HepG2 (cell line): Measurements from ENCODE around the gene TMEM117. TPM values are rescaled to one million over a fixed set of nuclear protein-coding genes. Genes with fewer than 3 reads are reported as not detected.

ENCODE experiments used
- ATAC-seq: fragments of 200-7000 bp; cut with Tn5 transposase; 3 replicates; pipeline ENCODE4 v1.9.1; 2020; ENCODE audit warnings: mild to moderate bottlenecking, moderate library complexity
- BruUV-seq: library from RNA; stranded (reverse); fragments of 400-500 nt; replicated peaks from 2 replicates; lab custom pipeline; 2021; lab: Mats Ljungman, UMichigan
- CTCF ChIA-PET: fragments of 300-600 bp; formaldehyde crosslinking; extraction: SDS; loops from one replicate; lab custom pipeline; 2021; ENCODE audit warnings: low total read pairs, inconsistent platforms, low intra/inter-chr PET ratio; lab: Yijun Ruan, JAX
- POLR2A ChIA-PET: fragments of 350-600 bp; sonication (Branson Sonifier 250); formaldehyde crosslinking; loops from one replicate; lab custom pipeline; 2020; ENCODE audit warnings: antibody characterized with exemption, inconsistent platforms; lab: Yijun Ruan, JAX
- DNase-seq: peaks from one replicate; pipeline ENCODE4 v3.0.0-alpha.2; 2015; ENCODE audit warnings: low spot score
- FAIRE-seq: peaks from 3 replicates; lab custom pipeline; 2011; peaks lifted over from hg19 to GRCh38; lab: Jason Lieb, UNC
- H2AFZ ChIP-seq: one replicate; pipeline ENCODE4 v1.6.1; 2011; ENCODE audit warnings: low read length, inconsistent platforms
- H3K27ac ChIP-seq: fragments of 300-600 bp; 3 replicates; pipeline ENCODE4 v1.8.0; 2011; ENCODE audit warnings: mixed run types, mild to moderate bottlenecking, mixed read lengths, low read length, inconsistent platforms; ENCODE audit not compliant: insufficient read depth; ENCODE audit errors: extremely low read length
- H3K27me3 ChIP-seq, 2 experiments: fragments of 200-600 bp in 1 of 2; 2 replicates in 1 of 2; 3 replicates in 1 of 2; pipeline versions ENCODE4 v1.6.0 to v1.8.0; 2011; ENCODE audit warnings: low read length in 2 of 2, mild to moderate bottlenecking in 2 of 2, moderate library complexity in 2 of 2, inconsistent platforms in 1 of 2; ENCODE audit not compliant: insufficient read depth in 2 of 2, control insufficient read depth in 1 of 2
- H3K36me3 ChIP-seq, 2 experiments: fragments of 200-600 bp in 1 of 2; replicated peaks in 1 of 2; 2 replicates in 1 of 2; 3 replicates in 1 of 2; pipeline versions ENCODE4 v1.5.1 to v1.8.0; 2011; ENCODE audit warnings: low read length in 2 of 2, inconsistent platforms in 1 of 2; ENCODE audit not compliant: insufficient read depth in 2 of 2, control insufficient read depth in 1 of 2
- H3K4me1 ChIP-seq: 2 replicates; pipeline ENCODE4 v1.5.1; 2012; ENCODE audit warnings: low read length, inconsistent platforms; ENCODE audit not compliant: insufficient read depth
- H3K4me2 ChIP-seq: 2 replicates; pipeline ENCODE4 v1.6.0; 2011; ENCODE audit warnings: low read depth, low read length, inconsistent platforms
- H3K4me3 ChIP-seq, 3 experiments: fragments of 200-600 bp in 1 of 3; sonication (generic), shearing (Covaris generic) in 1 of 3; replicated peaks in 1 of 3; 2 replicates each; pipeline ENCODE4 v1.5.1; 2011 to 2016; ENCODE audit warnings: low read length in 3 of 3, inconsistent platforms in 2 of 3, low read depth in 2 of 3, mild to moderate bottlenecking in 2 of 3, control low read depth in 1 of 3, mixed read lengths in 1 of 3; ENCODE audit not compliant: insufficient read depth in 1 of 3
- H3K79me2 ChIP-seq: one replicate; pipeline ENCODE4 v1.6.1; 2011; ENCODE audit warnings: low read length, inconsistent platforms; ENCODE audit not compliant: insufficient read depth
- H3K9ac ChIP-seq: 2 replicates; pipeline ENCODE4 v1.6.0; 2011; ENCODE audit warnings: mild to moderate bottlenecking, low read depth, low read length, inconsistent platforms; ENCODE audit not compliant: insufficient read depth
- H3K9me3 ChIP-seq: 2 replicates; pipeline ENCODE4 v1.5.1; 2012; ENCODE audit warnings: mild to moderate bottlenecking, low read length
- H4K20me1 ChIP-seq: 2 replicates; pipeline ENCODE4 v1.6.0; 2011; ENCODE audit warnings: inconsistent platforms, mild to moderate bottlenecking, low read length, moderate library complexity; ENCODE audit not compliant: insufficient read depth
- AKNA ChIP-seq: sonication (generic); formaldehyde crosslinking; IDR thresholded peaks from 2 replicates; pipeline ENCODE4 v1.4.0; 2020; ENCODE audit warnings: missing genetic modification reagents, borderline replicate concordance
- ATF7-NPFF ChIP-seq: sonication (generic); formaldehyde crosslinking; IDR thresholded peaks from 2 replicates; pipeline ENCODE4 v1.8.1; 2023; ENCODE audit warnings: mild to moderate bottlenecking, low read depth, missing genetic modification reagents, moderate library complexity
- IKZF4 ChIP-seq: sonication (generic); formaldehyde crosslinking; IDR thresholded peaks from 2 replicates; pipeline ENCODE4 v1.5.1; 2020; ENCODE audit warnings: borderline replicate concordance, mild to moderate bottlenecking, low read depth, missing genetic modification reagents; ENCODE audit errors: not compliant biosample characterization
- NFIC ChIP-seq: IDR thresholded peaks from 2 replicates; pipeline ENCODE4 v1.6.1; 2012; ENCODE audit warnings: mild to moderate bottlenecking, low read length, inconsistent platforms
- PTBP1 ChIP-seq: fragments of 200-400 bp; formaldehyde crosslinking; IDR thresholded peaks from 2 replicates; pipeline ENCODE4 v1.6.1; 2018; ENCODE audit warnings: low read length, low read depth; ENCODE audit not compliant: poor library complexity, severe bottlenecking
- RARG ChIP-seq: sonication (generic); formaldehyde crosslinking; IDR thresholded peaks from 2 replicates; pipeline ENCODE4 v1.4.0; 2020; ENCODE audit warnings: low read depth, mild to moderate bottlenecking, missing genetic modification reagents
- RFX3 ChIP-seq: IDR thresholded peaks from 2 replicates; pipeline ENCODE4 v1.6.1; 2016; ENCODE audit warnings: missing biosample characterization, missing genetic modification reagents
- TFDP2 ChIP-seq: sonication (generic); formaldehyde crosslinking; IDR thresholded peaks from 2 replicates; pipeline ENCODE4 v1.4.0; 2020; ENCODE audit warnings: missing genetic modification reagents
- ZNF224 ChIP-seq: sonication (generic); formaldehyde crosslinking; IDR thresholded peaks from 2 replicates; pipeline ENCODE4 v1.5.0; 2020; ENCODE audit warnings: mild to moderate bottlenecking, missing genetic modification reagents
- ZNF235 ChIP-seq: sonication (generic); formaldehyde crosslinking; IDR thresholded peaks from 2 replicates; pipeline ENCODE4 v1.8.1; 2023; ENCODE audit warnings: mild to moderate bottlenecking, missing genetic modification reagents, borderline replicate concordance
- ZNF552 ChIP-seq: sonication (generic); formaldehyde crosslinking; IDR thresholded peaks from 2 replicates; pipeline ENCODE4 v1.9.0; 2022; ENCODE audit warnings: missing genetic modification reagents, mild to moderate bottlenecking, borderline replicate concordance
- WGBS: methylation state at CpG from one replicate; pipeline ENCODE4 v1.1.6; 2017; ENCODE audit warnings: low lambda C conversion rate; 5-methylcytosine and 5-hydroxymethylcytosine counted together
- in situ Hi-C: cut with HindIII; loops from 2 replicates; pipeline ENCODE4 v1.10.0; 2017; ENCODE audit warnings: low pct_unique_long_range_greater_than_20kb; ENCODE audit not compliant: extremely low pct_ligation_motif_present
- intact Hi-C: fragments of 100-400 bp; cut with micrococcal nuclease; formaldehyde crosslinking; loops from one replicate; pipeline ENCODE4 v1.10.0; 2022; ENCODE audit not compliant: unreplicated experiment
- polyA plus RNA-seq, 8 experiments: library from polyadenylated mRNA; depleted of rRNA in 3 of 8; stranded (reverse) in 7 of 8; unstranded in 1 of 8; fragments of >200 nt; fragmentation: Illumina TruSeq in 4 of 8; extraction: Trizol in 4 of 8; gene quantifications; 2 replicates each; pipeline versions ENCODE4 v1.2.1 to v1.2.3, GENCODE V29; 2011 to 2016; ENCODE audit warnings: low read depth in 4 of 8, missing spikeins in 1 of 8, mixed read lengths in 1 of 8; ENCODE audit not compliant: insufficient read depth in 1 of 8
- total RNA-seq, 5 experiments: library from RNA; depleted of rRNA; stranded (reverse); fragments of >200 nt; fragmentation: Illumina TruSeq; extraction: Trizol; gene quantifications; 2 replicates each; pipeline ENCODE4 v1.2.3, GENCODE V29; 2016; ENCODE audit warnings: low read depth in 1 of 5
- TF ChIP-seq, protein P1 (sequence below): sonication (generic); formaldehyde crosslinking; IDR thresholded peaks from 2 replicates; pipeline ENCODE4 v1.5.1; 2020; ENCODE audit warnings: missing genetic modification reagents, mild to moderate bottlenecking, borderline replicate concordance

TMEM117 gene
- total and polyA plus RNA-seq, 2 of the 13 experiments (the other 11 are each of a cell fraction or from before 2014, with no cell fraction given) = 2.8 to 8.5 TPM

DNA sequence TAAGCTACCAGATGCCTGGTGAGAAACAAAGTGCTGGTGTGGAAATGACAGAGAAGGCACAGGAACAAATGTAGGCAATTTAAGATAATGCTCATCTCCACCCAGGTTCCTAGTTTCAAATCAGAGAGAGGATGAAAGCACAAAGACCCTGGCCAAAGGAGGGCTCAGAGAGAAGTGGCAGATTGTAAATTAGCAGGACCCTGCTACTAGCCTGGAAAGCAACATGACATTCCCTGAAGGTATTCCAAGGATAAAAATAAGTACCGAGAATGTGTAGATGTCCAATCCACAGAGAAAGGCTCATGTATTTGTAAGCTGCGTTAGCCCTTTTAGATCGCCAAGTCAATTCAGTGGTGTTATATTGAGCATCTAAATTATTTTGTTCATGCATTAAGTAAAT is 324.0 kb downstream of the TMEM117 start:
- FAIRE-seq = no peak
- H3K36me3 ChIP-seq = no peaks in the 10 kb centered on the region
- H3K79me2 ChIP-seq = no peaks in the 10 kb centered on the region
- no peak overlapping the region for H2AFZ ChIP-seq
- H3K4me1 ChIP-seq = peaks cover 17% of the 10 kb centered on the region
- H3K9ac ChIP-seq = no peak overlapping the region
- BruUV-seq = no TSS peak
- ATAC-seq = no peak
- no peak overlapping the region for H3K4me3 ChIP-seq
- no peak overlapping the region for H3K4me2 ChIP-seq
- H3K9me3 ChIP-seq = no peaks in the 10 kb centered on the region
- intact Hi-C loops = no loop called here
- CTCF ChIA-PET = no interaction called here
- no peaks in the 10 kb centered on the region for H3K27me3 ChIP-seq
- POLR2A ChIA-PET = no interaction called here
- H3K27ac ChIP-seq = no peak overlapping the region
- H4K20me1 ChIP-seq = no peaks in the 10 kb centered on the region
- in situ Hi-C loops = no loop called here
- WGBS = 97% methylated on average over 3 of the region's 3 CpGs
- no peak for DNase-seq
- TF ChIP-seq TFDP2 (CRISPR knock-in tag) (no peak), RARG (CRISPR knock-in tag) (no peak)
- TF ChIP-seq, protein P1, sequence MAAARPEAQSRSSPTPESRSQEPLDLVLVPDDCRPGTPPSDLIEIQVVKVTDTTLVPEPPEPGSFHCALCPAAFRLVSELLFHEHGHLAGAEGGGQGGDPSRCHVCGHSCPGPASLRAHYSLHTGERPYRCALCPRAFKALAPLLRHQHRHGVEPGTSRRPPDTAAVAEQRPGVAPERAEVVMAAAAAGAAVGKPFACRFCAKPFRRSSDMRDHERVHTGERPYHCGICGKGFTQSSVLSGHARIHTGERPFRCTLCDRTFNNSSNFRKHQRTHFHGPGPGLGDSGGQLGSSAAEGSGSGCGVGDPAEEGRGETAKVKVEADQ (CRISPR knock-in tag) = no peak

DNA sequence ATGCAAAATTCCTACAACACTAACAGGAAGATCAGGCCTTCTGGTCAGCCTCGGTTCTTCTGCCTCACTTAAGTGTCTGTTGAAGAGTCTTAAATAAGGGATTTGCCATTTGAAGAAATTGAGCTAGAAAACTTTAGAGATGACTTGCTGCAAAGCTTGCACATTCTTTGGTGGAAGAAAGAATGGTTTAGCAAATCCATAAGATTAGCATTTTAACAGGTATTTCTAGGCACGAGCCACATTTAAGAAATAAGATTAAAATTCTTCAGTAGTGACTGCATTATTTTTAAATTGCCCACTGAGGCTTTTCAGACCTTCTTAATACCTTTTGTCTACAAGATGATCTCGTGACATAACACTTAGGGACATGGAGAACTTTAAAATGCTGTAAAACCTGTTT is 327.1 kb downstream of the TMEM117 start:
- H3K9me3 ChIP-seq = no peaks in the 10 kb centered on the region
- DNase-seq (no peak), ATAC-seq (no peak), FAIRE-seq (no peak)
- no peak overlapping the region for H3K9ac ChIP-seq
- H3K36me3 ChIP-seq = no peaks in the 10 kb centered on the region
- no peak overlapping the region for H3K4me2 ChIP-seq
- no peaks in the 10 kb centered on the region for H3K79me2 ChIP-seq
- in situ Hi-C loops = no loop called here
- no peak overlapping the region for H2AFZ ChIP-seq
- no peaks in the 10 kb centered on the region for H3K27me3 ChIP-seq
- BruUV-seq = no TSS peak
- no peaks in the 10 kb centered on the region for H4K20me1 ChIP-seq
- H3K4me1 ChIP-seq = peaks cover 17% of the 10 kb centered on the region
- 93% methylated on average over 3 of the region's 3 CpGs for WGBS
- ChIA-PET CTCF (no interaction called here), POLR2A (no interaction called here)
- intact Hi-C loops = no loop called here
- H3K4me3 ChIP-seq = no peak overlapping the region
- H3K27ac ChIP-seq = no peak overlapping the region
- TF ChIP-seq ATF7-NPFF (CRISPR knock-in tag) = no peak
- TF ChIP-seq RFX3 = no peak
- TF ChIP-seq ZNF235 (CRISPR knock-in tag) = no peak
- no peak for TF ChIP-seq ZNF224
- TF ChIP-seq AKNA (CRISPR knock-in tag) = no peak
- no peak for TF ChIP-seq ZNF552 (CRISPR knock-in tag)
- no peak for TF ChIP-seq IKZF4 (CRISPR knock-in tag)
- no peak for TF ChIP-seq PTBP1
- TF ChIP-seq NFIC = no peak
